DND-41 (cell line): ENCODE data around the gene INPP5A.

Experiments
- CTCF ChIP-seq: IDR thresholded peaks from 2 replicates; pipeline ENCODE4 v1.5.1; 2012; ENCODE audit warnings: borderline replicate concordance, low read length, moderate library complexity, mild to moderate bottlenecking; ENCODE audit not compliant: poor library complexity, severe bottlenecking; ENCODE audit errors: extremely low read depth
- EZH2 ChIP-seq: IDR thresholded peaks from 3 replicates; pipeline ENCODE4 v1.6.1; 2012; ENCODE audit warnings: borderline replicate concordance, low read depth, mild to moderate bottlenecking, moderate library complexity, low read length, inconsistent platforms; ENCODE audit not compliant: severe bottlenecking

GRCh38 chr10:132616996-132617736, 79.6 kb downstream of the INPP5A start:
- TF ChIP-seq EZH2 (no peak), CTCF (no peak)
